Measurements from ENCODE around the gene YTHDF1.
A peak's percentile ranks its signal among the peaks of the same experiment; 100 is the strongest.
"Not testable (repeated sequence)": the region's sequence is repeated elsewhere in the genome, so short reads cannot be mapped to it uniquely, and the experiment has no call there.

Gene YTHDF1

DNA sequence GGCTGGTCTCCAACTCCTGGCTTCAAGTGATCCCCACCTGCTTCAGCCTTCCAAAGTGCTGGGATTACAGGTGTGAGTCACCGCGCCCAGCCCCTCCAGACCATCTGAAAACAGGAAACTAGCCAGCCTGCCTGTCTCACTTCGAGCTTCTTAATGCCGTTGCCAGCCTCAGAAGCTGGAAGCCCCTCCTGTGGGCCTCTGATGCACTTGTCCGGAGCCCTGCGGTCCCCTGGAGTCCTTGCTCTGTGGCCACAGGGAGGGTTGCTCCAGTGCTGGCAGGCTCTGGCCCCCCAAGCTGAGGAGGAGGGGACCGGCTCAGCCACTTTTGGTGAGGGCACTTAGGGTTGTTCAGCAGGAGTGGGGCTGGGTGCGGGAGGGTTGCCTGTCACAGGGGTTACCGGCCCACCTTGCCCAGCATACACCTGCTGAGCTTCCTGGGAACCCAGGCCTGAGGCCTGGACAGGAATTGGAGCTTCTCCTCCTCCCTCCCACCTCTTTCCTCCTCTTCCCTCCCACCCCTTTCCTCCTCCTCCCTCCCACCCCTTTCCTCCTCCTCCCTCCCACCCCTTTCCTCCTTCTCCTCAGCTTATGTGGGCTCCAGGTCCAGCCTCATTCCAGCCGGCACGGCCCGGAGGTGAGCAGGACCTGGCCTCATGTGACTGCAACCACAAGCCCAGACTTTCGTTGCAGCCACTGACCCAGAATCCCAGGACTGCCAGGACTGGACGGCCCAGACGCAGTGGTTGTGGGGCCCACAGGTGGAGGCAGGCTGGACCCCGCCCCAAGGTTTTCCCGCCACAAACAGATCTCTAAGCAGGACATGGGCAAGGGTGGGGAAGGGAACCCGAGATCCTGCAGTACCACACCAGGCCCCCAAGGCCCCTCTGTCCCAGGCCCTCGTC, 10.4 kb upstream of the YTHDF1 start:
- no peak for DNase-seq

GRCh38 chr20:63225082-63225454, 9.1 kb upstream of the YTHDF1 start:
- DNase-seq: peak; percentile 35

DNA sequence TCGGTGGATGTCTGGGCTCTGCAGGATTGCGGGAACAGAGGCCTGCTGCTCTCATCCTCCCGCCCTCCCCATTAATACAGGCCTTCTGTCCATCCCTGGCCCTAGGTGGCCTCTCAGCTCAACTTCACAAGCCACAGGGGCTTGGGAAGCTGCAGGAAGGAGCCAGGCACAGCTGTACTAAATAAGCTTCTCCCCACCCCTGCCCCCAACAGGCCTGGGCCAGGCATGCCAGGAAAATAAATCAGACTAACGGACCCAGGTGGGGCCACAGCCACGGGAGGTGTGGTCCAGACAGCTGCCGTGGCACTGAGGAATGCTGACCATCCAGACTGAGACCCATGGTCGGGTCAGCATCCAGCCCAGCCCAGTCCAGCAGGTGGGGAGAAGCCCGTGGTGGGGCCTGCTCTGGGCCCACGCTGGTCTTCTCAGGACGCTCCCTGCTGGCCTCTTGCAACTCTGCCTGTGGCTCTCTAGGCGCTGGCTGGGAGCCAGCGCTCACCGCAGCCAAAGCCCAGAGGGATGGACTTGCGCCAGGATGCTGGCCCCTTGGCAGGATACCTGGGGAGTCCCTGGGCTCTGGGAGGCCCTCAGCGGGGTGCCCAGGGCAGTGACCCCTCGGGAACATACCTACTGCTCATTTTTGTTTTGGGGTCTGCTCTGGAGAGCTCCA, 8.6 kb upstream of the YTHDF1 start:
- DNase-seq: peak; percentile 57

GRCh38 chr20:63223826-63224207, 7.9 kb upstream of the YTHDF1 start:
- DNase-seq: no peak

DNA sequence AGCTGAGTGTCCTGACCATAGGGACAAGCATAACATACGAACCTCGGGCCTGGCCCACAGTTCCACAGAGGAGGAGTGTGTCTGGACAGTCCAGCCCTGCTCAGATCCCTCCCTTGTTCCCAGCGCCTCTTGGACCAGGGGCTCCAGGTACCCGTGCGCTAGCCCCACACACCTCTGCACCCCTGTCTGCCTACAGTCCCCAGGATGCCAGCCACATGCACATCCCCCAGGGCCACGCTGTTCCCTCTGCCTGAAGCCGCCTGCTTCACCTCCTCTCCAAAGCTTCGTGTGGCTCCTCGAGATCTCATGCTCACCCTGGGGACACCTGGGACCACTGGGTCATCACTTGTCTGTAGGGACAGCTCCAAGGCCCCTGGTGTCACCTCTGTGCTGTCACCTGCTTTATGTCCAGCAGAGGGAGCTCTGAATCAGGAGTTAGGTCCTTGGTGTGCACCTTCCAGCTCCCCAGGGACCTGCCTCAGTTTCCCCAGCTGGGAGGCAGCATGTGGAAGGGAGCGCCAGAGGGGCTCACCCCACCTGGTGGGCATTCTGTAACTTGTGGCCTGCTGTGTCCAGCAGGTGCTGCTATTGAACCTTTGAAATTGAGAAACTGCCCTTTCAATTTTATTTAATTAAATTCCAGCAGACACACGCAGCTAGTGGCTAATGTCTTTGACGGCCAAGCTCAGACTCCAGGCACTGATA, 7.3 kb upstream of the YTHDF1 start:
- peak; percentile 21 for DNase-seq

- no peak for DNase-seq
These were observed 6.6 kb upstream of the YTHDF1 start for GRCh38 chr20:63222541-63222940.

DNA sequence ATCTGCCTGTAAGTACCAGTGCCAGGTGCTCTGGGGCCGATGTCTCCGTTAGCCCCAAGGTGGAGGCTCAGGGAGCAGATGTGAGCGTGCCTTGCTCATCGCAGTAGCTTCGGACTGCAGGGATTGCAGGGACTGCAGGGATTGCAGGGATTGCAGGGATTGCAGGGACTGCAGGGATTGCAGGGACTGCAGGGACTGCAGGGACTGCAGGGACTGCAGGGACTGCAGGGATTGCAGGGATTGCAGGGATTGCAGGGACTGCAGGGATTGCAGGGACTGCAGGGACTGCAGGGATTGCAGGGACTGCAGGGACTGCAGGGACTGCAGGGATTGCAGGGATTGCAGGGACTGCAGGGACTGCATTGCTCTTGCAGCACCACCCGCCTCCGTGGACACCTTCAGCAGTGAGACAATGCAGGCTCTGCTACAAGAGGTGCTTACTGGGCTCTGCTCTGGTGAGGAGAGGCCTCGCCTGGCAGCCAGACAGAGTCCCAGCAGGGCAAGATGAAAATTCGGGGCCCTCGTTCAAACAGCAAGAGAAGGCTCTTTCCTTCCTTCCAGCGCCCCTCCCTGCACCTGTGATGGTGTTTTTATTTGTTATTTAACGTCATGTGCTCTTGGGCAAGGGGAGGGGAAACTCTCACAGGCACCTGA, 5.6 kb upstream of the YTHDF1 start:
- not testable (repeated sequence) for DNase-seq

DNA sequence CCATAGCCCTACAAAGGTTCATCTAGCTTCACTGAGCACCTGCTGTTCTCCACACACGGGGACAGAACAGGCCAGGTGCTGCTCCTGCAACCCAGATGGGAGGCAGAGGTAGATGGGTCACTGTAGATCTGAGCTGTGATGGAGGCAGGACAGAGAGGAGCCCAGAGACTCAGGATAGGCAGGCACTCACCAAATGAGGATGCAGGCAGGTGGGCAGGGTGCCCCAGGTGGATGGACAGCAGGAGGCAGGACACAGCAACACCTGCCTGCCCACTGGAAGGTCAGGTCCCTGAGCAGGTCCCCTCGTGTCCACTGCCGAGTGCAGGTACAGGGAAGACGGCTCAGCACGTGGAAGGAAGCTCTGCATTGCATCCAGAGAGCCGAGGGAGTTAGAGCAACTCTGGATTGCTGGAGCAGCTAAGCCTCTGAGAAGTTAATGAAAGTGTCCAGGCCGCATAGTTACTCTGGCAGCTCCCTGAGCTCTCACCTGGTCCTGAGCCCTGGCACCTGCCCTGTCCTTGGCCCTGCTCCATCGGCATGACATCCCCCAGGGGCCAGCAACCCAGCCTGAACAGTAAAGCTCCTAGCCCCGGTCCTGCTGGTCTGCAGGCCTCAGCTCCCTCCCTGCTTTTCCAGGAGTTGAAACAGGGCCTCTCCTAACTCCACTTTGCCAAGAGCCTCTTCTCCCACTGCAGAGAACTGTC, 4.9 kb upstream of the YTHDF1 start:
- DNase-seq: no peak

DNA sequence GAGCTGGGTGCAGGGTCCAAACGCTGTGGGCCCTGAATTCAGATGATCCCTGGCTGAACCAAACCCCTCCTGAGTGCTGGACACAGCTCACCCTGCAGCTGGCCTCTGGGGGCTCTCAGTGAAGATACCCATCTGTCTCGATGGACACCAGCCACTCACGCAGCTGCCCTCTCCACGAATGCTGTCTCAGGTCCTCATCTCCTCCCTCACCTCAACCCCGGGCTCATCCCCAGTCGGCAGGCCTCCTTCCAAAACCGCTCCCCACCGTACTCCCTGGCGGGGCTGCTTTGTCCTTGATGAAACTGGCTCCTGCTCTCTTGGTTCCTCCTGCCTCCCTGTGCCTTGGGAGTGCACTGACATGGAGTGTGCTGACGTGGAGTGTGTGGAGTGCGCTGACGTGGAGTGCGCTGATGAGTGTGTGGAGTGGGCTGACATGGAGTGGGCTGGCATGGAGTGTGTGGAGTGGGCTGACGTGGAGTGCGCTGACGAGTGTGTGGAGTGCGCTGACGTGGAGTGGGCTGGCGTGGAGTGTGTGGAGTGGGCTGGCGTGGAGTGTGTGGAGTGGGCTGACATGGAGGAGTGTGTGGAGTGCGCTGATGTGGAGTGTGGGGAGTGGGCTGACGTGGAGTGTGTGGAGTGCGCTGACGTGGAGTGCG, 4.1 kb upstream of the YTHDF1 start:
- no peak for DNase-seq

DNA sequence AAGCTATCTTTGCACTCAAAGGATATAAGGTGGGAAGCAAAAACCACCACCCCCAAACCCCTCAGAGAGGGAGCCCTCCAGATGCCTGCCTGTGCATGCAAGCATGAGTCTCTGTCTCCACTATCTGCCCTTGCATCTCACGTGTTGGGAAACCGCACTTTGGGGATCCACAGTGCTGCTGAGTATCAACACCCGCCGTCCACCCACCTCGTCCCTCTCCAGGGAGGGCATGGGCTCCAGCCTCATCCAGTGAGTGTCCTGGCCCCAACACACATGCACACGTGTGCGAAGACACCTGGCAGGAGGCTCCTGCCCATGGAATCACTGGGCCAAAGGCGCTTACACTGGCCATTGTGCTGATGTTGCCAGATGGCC, 3.5 kb upstream of the YTHDF1 start:
- no peak for DNase-seq

DNA sequence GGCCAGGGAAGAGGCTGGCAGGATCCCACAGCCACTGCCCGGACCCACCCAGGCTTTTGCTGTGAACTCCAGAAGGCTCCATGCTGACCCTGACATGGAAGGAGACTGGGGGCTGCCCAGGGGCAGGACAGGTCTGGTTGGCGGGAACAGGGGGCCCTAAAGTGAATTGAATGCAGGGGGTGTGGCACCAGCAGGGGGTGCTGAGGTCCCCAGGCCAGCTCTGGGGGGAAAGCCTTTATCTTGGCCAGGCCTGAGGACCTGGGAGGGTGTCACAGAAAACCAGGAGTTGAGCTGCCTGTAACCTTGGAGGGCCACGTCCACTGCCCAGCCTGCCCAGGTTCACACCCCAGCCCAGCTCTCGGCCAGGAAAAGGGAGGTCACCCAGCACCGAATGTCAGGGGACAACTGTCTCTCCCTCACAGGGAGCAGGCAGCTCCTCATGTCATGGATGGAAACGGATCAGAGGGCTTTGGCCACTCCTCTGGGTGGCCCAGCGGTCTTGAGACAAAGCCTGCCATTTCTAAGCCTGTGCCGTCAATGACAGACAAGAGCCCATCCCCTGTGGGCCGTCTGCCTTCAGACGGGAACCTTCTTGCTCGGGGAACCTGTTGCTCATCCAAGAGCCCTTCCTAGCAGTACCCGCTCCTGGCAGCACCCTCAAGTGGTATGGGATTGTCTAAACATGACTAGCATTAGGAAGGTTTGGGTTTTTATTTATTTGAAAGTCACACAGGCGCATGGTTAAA, 2.9 kb upstream of the YTHDF1 start:
- DNase-seq: no peak

DNA sequence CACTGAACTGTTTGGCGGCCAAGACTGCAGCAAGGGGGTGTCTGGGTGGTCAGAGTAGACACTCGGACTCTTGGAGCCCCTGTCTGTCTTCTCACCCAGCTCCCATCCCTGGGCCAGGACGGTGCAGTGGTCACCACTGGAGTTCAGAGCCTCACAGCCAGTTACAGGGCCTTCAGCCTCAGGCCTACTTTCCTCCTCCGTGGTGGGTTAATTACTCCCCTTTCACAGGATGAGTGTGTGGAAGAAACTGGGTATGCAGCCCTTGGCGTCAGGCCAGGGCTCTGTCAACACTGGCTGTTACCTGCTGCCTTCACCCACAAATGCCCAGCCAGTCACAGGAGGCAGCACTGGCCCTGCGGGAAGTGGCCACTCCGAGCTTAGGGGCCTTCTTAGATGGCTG, 1.8 kb upstream of the YTHDF1 start:
- peak; percentile 46 for DNase-seq

DNA sequence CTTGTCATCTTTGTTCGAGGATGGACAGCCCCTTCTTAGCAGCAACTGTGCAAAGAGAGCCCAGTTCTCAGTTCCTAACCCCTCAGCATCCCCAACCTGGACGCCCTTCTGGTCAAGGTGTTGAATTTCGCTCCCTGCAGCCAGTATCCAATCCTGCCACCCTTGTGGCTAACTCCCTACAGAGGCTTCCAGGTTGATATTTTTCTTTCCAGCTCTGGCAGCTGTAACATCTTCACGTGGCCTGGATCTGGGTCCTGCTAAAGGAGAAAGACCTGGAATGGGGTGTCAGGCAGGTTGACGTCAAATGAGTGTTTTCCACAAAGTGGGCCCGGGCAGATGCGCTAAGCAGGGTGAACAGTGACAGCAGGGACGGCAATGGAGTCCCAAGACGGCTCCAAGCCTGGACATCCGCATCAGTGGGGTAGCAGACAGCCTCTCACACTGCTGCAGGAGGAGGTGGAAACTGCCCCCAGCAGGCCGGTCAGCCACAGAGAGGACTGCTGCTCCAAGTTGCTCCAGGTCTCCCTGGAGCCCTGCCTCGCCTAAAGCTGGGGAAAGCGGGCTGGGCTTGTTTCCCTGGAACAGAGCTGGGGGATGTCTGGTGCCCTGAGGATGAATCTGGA, 1.0 kb upstream of the YTHDF1 start:
- DNase-seq: no peak

DNA sequence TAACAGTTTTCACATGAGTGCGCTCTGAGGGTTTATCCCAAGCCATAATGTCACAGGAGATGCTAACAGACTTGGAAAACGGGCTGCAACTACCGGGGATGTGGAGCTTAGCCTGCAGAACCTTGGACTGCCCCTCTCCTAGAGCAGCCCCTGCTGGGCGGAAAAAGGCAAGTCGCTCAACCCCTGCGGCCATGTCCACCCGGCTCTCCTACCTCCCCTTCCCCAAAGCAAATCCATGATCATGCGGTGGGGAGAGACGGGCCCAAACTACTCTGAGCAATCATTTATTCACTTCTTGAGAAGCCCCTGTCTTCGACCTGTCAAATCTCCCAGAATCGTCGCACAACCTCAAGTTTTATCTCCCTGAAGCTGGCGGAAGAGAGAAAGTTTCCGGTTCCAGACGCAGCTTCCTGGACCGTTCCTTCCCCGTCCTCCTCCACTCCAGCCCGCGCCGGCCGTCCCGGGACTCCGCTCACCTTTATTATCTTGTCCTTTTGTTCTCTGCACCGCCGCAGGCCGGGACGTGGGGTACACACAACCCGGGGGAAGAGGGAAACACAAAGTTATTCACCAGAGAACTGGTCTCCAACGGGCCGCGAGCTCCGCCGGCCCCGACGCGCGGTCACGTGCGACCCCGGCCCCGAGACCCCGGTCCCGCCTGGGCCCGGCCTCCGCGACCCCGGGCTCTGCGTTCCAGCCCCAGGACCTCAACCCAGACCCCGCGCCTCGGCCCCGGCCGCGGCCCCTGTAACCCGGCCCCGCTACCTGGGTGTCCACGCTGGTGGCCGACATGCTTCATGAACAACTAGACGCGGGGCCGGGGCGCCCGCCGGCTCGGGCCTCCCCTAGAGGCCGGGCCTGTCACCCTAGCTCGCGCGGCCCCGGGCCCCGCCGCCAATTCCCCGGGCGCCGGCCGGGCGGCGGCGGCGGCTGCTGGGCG, 560 bp downstream of the YTHDF1 start:
- peak; percentile 21 for DNase-seq

GRCh38 chr20:63214514-63214913, 1.4 kb downstream of the YTHDF1 start:
- DNase-seq: no peak

- no peak for DNase-seq
These were observed 3.1 kb downstream of the YTHDF1 start for GRCh38 chr20:63212792-63213191.

- no peak for DNase-seq
These were observed 3.6 kb downstream of the YTHDF1 start for GRCh38 chr20:63212393-63212730.

DNA sequence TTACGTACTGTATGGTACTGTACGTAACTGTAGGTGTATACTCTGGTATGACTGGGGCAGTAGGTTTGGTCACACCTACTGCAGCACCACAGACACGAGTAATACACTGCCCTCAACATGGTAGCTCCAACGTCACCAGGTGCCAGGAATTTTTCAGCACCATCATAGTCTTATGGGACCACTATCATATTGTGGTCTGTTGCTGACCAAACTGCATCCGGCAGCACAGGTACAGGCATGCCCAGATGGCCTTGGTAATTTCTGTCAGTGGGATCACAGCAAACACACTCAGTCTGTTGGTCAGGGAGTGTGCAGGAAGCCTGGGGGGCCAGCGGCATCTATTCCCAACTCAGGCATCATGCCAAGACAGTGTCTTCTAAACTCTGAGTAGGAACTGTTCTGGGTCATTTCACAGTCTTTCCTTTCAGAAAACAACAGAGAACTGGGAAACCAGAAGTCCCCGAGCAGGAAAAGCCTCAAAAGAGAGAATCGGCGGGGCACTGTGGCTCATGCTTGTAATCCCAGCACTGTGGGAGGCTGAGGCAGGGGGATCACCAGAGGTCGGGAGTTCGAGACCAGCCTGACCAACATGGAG, 5.8 kb downstream of the YTHDF1 start:
- DNase-seq: no peak

GRCh38 chr20:63208346-63208909, 7.5 kb downstream of the YTHDF1 start:
- DNase-seq: no peak

All from NCI-H1105 treated with DMSO at 0.1 percent for 48 hours (cell line).